HPDE6-E6E7 (cell line): ENCODE measurements around the gene CTBP2.
A peak's percentile ranks its signal among the peaks of the same experiment; 100 is the strongest.

Experiments used
- DNase-seq: peaks from one replicate; pipeline ENCODE4 v3.0.0; 2011; ENCODE audit warnings: missing footprints; ENCODE audit errors: extremely low spot score

Gene CTBP2

DNA sequence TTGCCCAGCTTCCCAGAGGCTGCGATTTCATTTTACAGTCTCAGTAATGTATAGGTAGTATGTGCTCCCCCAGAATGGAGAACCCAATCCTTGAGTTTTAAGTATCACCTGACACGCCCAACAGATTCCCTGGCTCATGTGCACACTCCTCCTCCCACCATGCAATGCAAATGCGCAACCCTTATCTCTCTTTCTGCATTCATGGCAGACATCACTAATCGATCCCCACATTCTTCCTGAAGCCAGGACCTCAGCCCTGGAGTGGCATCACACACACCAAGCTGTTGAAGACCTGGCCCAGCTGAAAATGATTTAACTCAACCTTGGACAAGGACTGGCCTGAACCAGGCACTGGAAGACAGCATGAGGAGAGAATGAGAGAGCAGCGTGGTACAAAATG lies 150.0 kb downstream of the CTBP2 start:
- DNase-seq = no peak

DNA sequence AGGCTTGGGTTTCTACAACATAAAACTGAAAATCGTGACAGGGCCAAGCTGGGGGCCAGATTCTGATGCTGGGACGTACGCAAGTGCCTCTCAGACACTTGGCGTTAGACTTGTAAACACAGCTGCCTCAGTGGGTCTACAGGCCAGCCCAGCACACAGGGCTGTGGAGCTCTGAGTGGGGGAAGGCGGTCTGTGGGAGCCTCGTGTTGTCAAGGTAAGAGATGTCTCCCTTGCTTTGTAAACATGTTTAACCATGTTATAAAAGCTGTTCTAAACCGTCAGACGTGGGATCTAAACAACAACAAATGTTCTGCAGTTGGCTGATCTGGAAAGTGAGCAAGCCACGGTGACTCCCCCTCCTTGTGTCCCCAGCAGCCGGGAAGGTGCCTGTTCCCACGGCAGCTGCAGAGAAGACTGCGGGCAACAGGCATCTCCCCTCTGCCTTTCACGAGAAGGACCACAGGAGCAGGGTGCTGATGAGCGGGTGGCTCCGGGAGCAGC lies 150.7 kb downstream of the CTBP2 start:
- DNase-seq = no peak

DNA sequence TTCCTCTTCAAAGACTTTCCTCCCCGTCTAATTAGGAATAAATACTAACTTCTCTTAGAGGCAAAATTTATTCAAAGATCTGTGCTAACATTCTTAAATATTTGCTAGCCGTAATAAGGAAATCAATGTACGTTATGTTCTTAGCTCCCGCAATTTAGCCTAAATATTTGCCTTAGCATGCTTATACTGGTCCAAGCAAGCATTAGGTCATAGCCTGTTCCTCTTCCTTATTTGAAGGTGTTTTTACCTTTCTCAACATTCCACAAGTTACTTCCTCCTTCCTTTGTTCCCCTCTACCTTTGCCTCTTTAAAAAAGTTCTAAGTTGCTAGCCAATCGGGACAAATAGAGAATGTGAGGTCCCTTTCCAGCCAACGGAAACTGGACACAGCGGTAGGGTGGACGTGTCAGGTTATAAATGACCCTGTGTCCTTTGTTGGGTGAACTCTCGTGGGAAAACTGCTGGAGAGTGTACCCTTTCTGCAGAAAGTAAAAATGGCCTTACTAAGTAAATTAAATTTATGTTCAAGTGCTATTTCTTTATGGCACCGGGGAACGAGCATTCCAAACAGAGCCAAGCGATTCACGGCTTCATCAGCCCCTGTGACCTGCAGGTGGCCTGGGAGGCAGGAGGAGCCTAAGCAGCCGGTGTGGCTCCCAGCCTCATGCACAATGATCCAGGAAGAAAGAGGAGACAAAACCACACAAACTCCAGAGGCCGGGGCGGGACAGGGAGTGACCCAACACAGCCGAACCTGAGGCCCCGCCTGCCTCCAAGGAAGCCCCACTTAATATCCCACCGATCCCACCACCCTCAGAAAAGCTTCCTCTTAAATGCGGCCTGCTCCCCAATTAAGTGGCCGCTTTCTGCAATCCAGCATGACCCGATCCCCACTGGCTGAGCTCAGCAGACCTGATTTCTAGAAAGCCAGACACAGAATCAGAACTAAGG lies 151.4 kb downstream of the CTBP2 start:
- peak; percentile 23 for DNase-seq

- no peak for DNase-seq
These were observed 152.9 kb downstream of the CTBP2 start for GRCh38 chr10:125007436-125007835.

DNA sequence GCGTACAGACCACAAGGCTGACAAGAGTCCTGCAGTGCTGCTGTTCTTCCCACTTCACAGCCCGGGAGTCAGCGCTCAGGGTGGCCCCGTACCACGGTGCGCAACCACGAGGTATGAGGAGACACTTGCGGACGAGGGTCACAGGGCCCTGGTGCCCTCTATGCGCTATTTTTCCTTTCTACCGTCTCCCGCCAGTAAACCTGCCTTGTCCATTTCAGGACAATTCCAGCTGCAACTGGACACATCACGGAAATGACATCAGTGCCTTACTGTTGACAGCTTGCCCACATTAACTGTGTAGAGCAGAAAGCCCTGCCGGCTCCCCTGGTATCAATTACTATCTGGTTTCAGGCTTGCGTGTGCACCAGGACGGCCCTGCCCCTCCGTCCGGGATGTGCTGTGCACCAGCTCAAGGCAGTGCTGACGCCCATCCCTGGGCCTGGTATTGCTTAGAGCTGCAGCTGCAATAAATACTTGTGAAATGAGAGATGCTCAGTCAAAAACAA lies 153.4 kb downstream of the CTBP2 start:
- DNase-seq = no peak

- DNase-seq = no peak
These were observed 154.1 kb downstream of the CTBP2 start for GRCh38 chr10:125006188-125006680.

- no peak for DNase-seq
These were observed 154.8 kb downstream of the CTBP2 start for GRCh38 chr10:125005312-125006187.

GRCh38 chr10:125004571-125005311 lies 155.6 kb downstream of the CTBP2 start:
- no peak for DNase-seq

- DNase-seq = no peak
These were observed 156.4 kb downstream of the CTBP2 start for GRCh38 chr10:125003901-125004467.

DNA sequence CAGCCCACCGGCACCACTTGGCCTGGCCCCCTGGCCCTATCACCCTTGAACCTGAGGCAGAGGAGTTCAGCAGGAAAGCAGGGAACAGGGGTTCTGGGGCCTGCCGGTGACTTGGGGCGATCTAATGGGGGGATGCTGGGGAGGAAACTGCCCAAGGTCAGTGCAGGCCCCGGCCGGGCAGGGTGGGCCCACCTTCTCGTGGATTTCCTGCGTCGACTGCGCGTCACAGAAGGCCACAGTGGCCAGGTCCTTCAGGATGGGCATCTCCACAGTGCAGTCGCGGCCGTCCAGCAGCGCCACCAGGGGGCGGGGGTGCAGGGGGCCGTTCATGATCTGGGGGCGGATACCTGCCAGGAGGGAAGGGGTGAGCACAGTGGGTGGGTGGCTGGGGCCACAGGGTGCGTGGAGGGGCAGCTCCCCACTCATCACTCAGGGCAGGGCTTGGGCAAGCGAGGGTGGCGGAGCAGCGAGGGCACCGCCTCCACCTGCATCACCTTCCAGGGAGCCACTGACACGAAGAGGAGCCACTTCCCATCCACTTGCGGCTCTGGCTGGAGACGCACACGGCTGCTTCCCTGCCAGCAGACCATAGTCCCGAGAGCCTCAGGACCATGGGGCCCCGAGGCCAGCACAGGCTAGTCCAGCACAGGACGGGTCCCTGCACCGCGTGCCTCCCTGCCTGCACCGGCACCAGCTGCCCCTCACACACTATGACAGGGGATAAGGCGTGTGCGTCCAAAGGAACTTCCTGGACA lies 157.0 kb downstream of the CTBP2 start:
- no peak for DNase-seq

GRCh38 chr10:125002423-125003145 lies 157.8 kb downstream of the CTBP2 start:
- no peak for DNase-seq

DNA sequence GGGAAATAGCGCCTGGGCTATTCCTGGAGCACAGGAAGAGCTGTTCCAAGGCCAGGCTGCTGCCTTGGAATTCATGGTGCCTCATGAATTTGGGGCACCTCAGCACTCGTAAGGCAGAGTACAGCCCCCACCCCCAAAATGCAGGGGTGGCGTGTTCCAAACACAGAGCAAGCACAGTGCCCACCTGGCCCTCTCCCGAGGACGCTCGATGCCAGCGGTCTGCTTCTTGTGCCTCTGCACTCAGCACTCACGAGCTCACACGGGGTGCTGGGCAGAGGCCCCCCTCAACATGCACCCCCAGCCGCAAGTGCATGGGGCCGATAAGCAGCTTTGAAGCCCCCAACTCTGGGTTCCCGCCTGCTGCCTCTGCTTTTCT lies 158.3 kb downstream of the CTBP2 start:
- no peak for DNase-seq

- DNase-seq = peak; percentile 42
These were observed 158.9 kb downstream of the CTBP2 start for GRCh38 chr10:125001313-125002046.

DNA sequence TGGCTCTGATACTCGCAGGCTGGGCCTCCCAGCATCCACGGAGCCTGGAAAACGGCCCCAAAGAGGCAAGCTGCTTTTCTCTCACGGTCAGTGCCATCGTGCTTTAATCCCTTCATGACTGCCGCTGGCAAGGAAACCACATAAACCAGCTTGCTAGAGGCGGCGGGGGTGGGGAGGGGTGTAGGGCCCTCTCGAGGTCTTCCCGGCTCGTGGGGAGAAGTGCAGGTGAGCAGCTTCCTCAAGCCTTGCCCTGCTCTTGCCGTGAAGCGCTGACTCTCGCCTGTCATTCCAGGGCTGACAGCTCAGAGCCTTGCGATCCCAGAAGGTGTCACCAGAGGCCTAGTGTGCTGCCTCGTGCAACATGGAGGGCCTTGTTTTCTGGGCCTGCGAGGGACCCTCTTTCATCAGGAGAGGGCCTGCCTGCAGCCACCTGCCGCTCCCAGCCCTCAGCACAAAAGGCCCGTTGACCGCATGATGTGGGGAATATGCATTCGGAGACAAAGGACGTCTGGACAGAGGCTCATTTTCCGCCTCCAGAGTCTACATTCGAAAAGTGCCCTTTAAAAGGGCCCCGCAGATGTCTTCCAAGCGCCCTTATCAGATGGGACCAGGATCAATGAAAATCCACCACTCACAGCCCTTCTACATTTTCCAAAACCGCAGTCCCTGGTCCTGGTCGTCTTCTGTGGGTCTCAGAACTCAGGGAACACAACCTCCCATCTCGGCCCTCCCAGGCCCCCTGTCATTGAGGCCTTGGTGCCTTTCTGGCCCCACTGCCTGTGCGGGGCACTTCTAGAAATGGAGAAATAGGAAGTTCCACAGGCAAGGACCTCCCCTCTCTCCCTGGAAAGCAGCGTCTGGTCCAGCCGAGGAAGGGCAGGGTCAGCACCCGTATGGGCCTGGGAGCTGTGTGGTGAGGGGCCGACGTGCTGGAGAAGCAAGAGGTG lies 159.7 kb downstream of the CTBP2 start:
- DNase-seq = no peak

- no peak for DNase-seq
These were observed 160.7 kb downstream of the CTBP2 start for GRCh38 chr10:124999433-125000365.

DNA sequence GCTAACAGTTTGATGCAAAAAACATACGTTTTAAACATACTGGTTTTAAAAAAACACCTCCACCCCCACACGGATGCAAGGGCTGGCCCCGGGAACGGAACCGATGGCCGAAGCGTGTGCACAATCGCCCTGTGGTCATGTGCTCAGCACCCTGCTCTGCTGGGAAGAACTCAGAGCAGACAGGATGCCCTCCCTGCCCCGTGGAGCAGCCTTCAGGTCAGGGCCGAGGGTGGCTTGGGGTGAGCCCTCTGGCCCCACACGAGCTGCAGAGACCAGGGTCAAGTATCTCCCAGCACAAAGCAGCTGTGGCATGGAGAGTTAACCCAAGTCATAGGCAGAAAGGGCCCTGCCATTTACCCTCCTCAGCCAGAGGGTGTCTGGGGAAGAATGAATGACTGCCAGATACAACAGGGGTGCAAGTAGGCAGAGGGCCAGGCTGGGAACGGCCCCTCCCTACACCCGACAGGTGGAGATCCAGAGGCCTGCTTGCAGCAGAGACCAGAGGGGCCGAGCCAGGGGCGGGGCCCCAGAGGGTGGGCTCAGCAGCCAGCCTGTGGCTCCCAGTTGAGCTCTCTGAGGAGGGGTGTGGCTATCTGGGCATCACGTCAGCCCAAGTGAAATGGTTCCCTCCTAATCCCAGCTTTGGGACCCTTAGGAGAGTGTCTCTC lies 161.6 kb downstream of the CTBP2 start:
- DNase-seq = no peak
